Fibroblast of lung (primary cell): ENCODE data around the gene FREM1. TPM values are rescaled to one million over a fixed set of nuclear protein-coding genes. Genes with fewer than 3 reads are reported as not detected.

Experiments used
- DNase-seq, 2 donors: peaks; one replicate each; pipeline versions ENCODE4 v3.0.0 to v3.0.0-alpha.2; 2010; ENCODE audit warnings: low read depth in 2 of 2
- H2AFZ ChIP-seq: 2 replicates; pipeline ENCODE4 v1.5.1; 2012; ENCODE audit warnings: low read length, control low read depth, inconsistent platforms
- H3K27ac ChIP-seq: 2 replicates; pipeline ENCODE4 v1.5.1; 2011; ENCODE audit warnings: low read length, control low read depth; ENCODE audit not compliant: insufficient read depth
- H3K27me3 ChIP-seq: 2 replicates; pipeline ENCODE4 v1.5.1; 2011; ENCODE audit warnings: mild to moderate bottlenecking, low read length; ENCODE audit not compliant: control insufficient read depth, insufficient read depth
- H3K36me3 ChIP-seq: 2 replicates; pipeline ENCODE4 v1.5.1; 2011; ENCODE audit warnings: low read length; ENCODE audit not compliant: control insufficient read depth, insufficient read depth
- H3K4me1 ChIP-seq: 2 replicates; pipeline ENCODE4 v1.5.1; 2011; ENCODE audit warnings: low read length; ENCODE audit not compliant: control insufficient read depth, insufficient read depth; ENCODE audit errors: extremely low read depth
- H3K4me2 ChIP-seq: 2 replicates; pipeline ENCODE4 v1.5.1; 2011; ENCODE audit warnings: low read length, control low read depth; ENCODE audit not compliant: insufficient read depth; ENCODE audit errors: extremely low read depth
- H3K4me3 ChIP-seq, 4 experiments: fragments of 200-600 bp in 1 of 4; sonication (generic) in 1 of 4; replicated peaks in 1 of 4; 2 replicates each; pipeline ENCODE4 v1.5.1; 2011 to 2016; ENCODE audit warnings: low read length in 4 of 4, low read depth in 3 of 4, mild to moderate bottlenecking in 3 of 4, control low read depth in 2 of 4, inconsistent platforms in 1 of 4, mixed read lengths in 1 of 4; ENCODE audit not compliant: insufficient read depth in 1 of 4; ENCODE audit errors: control extremely low read depth in 1 of 4
- H3K79me2 ChIP-seq: 2 replicates; pipeline ENCODE4 v1.5.1; 2012; ENCODE audit warnings: mild to moderate bottlenecking, low read length, inconsistent platforms; ENCODE audit not compliant: control insufficient read depth, insufficient read depth
- H3K9ac ChIP-seq: 2 replicates; pipeline ENCODE4 v1.5.1; 2011; ENCODE audit warnings: mild to moderate bottlenecking, low read length, control low read depth; ENCODE audit not compliant: insufficient read depth
- H3K9me3 ChIP-seq: 2 replicates; pipeline ENCODE4 v1.5.1; 2012; ENCODE audit warnings: low read depth, low read length; ENCODE audit not compliant: control insufficient read depth, insufficient read depth
- H4K20me1 ChIP-seq: 2 replicates; pipeline ENCODE4 v1.5.1; 2011; ENCODE audit warnings: low read length; ENCODE audit not compliant: control insufficient read depth, insufficient read depth; ENCODE audit errors: extremely low read depth
- EZH2 ChIP-seq: IDR thresholded peaks from 2 replicates; pipeline ENCODE4 v1.5.1; 2012; ENCODE audit warnings: low read length, control low read depth, mild to moderate bottlenecking; ENCODE audit errors: missing control alignments
- polyA plus RNA-seq, 2 donors: library from polyadenylated mRNA; depleted of rRNA in 1 of 2; stranded (reverse) in 1 of 2; unstranded in 1 of 2; fragments of >200 nt; gene quantifications; 2 replicates each; pipeline ENCODE4 v1.2.1, GENCODE V29; 2011 to 2012; ENCODE audit warnings: missing spikeins in 1 of 2
- total RNA-seq: library from RNA; depleted of rRNA; stranded (reverse); fragments of >200 nt; gene quantifications from 2 replicates; pipeline ENCODE4 v1.2.1, GENCODE V29; 2014
- TF ChIP-seq, protein P1 (sequence below), 2 donors: IDR thresholded peaks in 1 of 2; conservative IDR thresholded peaks in 1 of 2; 1 replicate in 1 of 2; 2 replicates in 1 of 2; pipeline ENCODE4 v1.5.1; 2011 to 2012; ENCODE audit warnings: low read length in 2 of 2, control low read depth in 1 of 2, inconsistent platforms in 1 of 2, low read depth in 1 of 2, mild to moderate bottlenecking in 1 of 2

The FREM1 gene
- total and polyA plus RNA-seq, 2 donors (not counting 1 experiment from before 2014, with no cell fraction given): under 0.01 to 0.01 TPM

DNA sequence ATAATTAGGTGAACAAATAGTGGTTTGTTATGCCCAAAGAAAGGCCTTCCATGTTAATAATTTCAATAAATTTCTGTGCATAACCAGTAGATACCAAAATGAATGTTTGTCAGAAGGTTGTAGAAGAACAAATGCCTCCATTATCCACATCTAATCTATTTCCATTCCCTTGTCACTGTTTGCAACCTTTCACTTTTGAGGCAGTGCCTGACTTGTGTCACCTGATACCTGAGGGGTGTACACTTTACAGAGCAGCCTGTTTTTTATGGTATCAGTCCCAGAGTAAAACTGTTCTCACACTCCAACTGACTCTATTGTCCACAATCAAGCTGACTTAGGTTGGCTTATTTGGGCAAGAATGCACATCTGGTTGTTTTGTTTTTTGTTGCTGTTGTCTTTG, 40.1 kb downstream of the FREM1 start:
- no peak overlapping the region for H3K4me2 ChIP-seq

DNA sequence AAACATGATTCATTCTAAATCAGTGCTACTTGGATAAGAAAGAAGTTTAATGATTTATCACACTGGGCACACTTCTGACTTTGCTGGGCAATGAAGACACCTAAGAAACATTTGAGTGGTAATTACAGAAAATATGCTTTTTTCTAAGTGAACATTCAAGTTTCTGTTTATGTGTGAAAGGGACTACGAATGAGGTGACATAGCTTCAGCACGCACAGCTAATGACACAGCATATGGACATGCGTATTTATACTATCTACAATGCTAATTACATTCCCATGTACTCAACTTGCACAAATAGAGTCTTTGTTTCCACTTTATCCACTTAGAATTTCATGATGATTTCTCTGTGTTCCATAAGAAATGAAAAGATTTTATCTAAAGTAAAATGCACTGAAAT, 40.6 kb downstream of the FREM1 start:
- Histone ChIP-seq H3K4me3 (no peak overlapping the region), H2AFZ (no peak overlapping the region)
- no peak for DNase-seq

More for the DNA sequence above, 40.1 kb downstream of the FREM1 start:
- TF ChIP-seq, protein P1, sequence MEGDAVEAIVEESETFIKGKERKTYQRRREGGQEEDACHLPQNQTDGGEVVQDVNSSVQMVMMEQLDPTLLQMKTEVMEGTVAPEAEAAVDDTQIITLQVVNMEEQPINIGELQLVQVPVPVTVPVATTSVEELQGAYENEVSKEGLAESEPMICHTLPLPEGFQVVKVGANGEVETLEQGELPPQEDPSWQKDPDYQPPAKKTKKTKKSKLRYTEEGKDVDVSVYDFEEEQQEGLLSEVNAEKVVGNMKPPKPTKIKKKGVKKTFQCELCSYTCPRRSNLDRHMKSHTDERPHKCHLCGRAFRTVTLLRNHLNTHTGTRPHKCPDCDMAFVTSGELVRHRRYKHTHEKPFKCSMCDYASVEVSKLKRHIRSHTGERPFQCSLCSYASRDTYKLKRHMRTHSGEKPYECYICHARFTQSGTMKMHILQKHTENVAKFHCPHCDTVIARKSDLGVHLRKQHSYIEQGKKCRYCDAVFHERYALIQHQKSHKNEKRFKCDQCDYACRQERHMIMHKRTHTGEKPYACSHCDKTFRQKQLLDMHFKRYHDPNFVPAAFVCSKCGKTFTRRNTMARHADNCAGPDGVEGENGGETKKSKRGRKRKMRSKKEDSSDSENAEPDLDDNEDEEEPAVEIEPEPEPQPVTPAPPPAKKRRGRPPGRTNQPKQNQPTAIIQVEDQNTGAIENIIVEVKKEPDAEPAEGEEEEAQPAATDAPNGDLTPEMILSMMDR (conservative IDR thresholded peaks at IDR 0.05 in 1 of 2, IDR thresholded peaks at IDR 0.05 in 1 of 2; ENCODE audit: low read depth in 1 of 2, low read length in 2 of 2): no peak
- TF ChIP-seq EZH2: no peak
- H3K9ac ChIP-seq: no peak overlapping the region
- no peaks in the 10 kb centered on the region for H3K9me3 ChIP-seq
- H3K79me2 ChIP-seq: no peaks in the 10 kb centered on the region
- H3K4me3 ChIP-seq: no peak overlapping the region
- no peak overlapping the region for H2AFZ ChIP-seq
- DNase-seq: no peak
- no peaks in the 10 kb centered on the region for H4K20me1 ChIP-seq
- no peaks in the 10 kb centered on the region for H3K36me3 ChIP-seq
- H3K27ac ChIP-seq: no peak overlapping the region
- no peaks in the 10 kb centered on the region for H3K4me1 ChIP-seq
- H3K27me3 ChIP-seq: no peaks in the 10 kb centered on the region

DNA sequence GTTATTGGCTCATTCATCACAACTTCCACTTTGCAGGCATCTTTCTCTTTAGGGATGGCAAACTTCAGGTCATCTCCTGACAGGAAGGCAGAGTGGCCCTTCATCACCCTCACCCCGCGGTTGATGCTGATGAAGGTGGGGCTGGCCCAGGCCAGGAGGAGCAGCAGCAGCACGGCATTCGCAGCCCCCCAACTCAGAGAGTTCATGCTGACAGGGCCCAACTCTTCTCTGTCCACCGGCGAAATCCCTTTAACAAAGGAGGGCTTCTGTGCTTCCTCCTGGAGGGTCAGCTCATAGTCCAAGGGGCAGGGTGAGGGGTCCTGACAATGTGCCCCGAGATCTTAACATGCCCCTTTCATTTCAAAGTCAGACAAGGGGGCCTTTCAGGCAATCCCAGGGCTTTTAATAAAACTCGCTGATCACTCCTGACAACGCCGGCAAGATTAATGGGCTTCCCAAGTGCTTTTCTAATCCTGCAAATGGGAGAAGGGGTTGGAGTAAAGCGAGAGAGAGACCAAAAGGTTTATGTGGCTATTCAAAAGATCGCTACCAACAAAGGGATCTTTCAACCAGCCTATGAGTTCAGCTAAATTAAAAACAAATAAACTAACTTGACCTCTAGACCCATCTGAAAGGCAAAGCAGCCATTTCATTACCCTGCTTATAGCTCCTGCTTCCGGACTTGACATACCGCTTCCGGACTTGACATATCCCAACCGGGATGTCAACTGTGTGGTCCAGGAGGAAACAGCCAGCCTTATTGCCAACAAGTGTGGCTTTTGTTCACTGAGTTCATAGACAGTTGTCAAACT, 41.2 kb downstream of the FREM1 start:
- TF ChIP-seq, protein P1 (conservative IDR thresholded peaks at IDR 0.05 in 1 of 2, IDR thresholded peaks at IDR 0.05 in 1 of 2; ENCODE audit: low read depth in 1 of 2, low read length in 2 of 2): no peak
- TF ChIP-seq EZH2: no peak
- no peaks in the 10 kb centered on the region for H3K4me1 ChIP-seq
- no peaks in the 10 kb centered on the region for H3K9me3 ChIP-seq

More for the DNA sequence above, 40.6 kb downstream of the FREM1 start:
- TF ChIP-seq EZH2: no peak
- TF ChIP-seq, protein P1 (conservative IDR thresholded peaks at IDR 0.05 in 1 of 2, IDR thresholded peaks at IDR 0.05 in 1 of 2; ENCODE audit: low read depth in 1 of 2, low read length in 2 of 2): no peak
- no peaks in the 10 kb centered on the region for H4K20me1 ChIP-seq
- no peak overlapping the region for H3K4me2 ChIP-seq
- no peak overlapping the region for H3K9ac ChIP-seq
- no peaks in the 10 kb centered on the region for H3K79me2 ChIP-seq
- no peak overlapping the region for H3K27ac ChIP-seq
- H3K27me3 ChIP-seq: no peaks in the 10 kb centered on the region
- H3K4me1 ChIP-seq: no peaks in the 10 kb centered on the region
- H3K9me3 ChIP-seq: no peaks in the 10 kb centered on the region
- H3K36me3 ChIP-seq: no peaks in the 10 kb centered on the region

More for the DNA sequence above, 41.2 kb downstream of the FREM1 start:
- Histone ChIP-seq H3K4me2 (no peak overlapping the region), H3K27me3 (no peaks in the 10 kb centered on the region), H3K27ac (no peak overlapping the region), H4K20me1 (no peaks in the 10 kb centered on the region), H3K36me3 (no peaks in the 10 kb centered on the region), H3K79me2 (no peaks in the 10 kb centered on the region), H3K4me3 (no peak overlapping the region), H2AFZ (no peak overlapping the region), H3K9ac (no peak overlapping the region)
- peak in 1 of 2 donors; percentile 10 for DNase-seq
